Smooth muscle cell of the brain vasculature (primary cell): ENCODE results near the gene MGAT5.

ENCODE experiments used
- DNase-seq: peaks from one replicate; pipeline ENCODE4 v3.0.0-alpha.2; 2012; ENCODE audit warnings: low read depth, low spot score

The MGAT5 gene

GRCh38 chr2:134231301-134231964, 22.4 kb upstream of the MGAT5 start:
- DNase-seq = no peak

GRCh38 chr2:134231965-134232340, 21.9 kb upstream of the MGAT5 start:
- no peak for DNase-seq

GRCh38 chr2:134232461-134232860, 21.4 kb upstream of the MGAT5 start:
- DNase-seq = no peak

GRCh38 chr2:134232868-134233727, 20.8 kb upstream of the MGAT5 start:
- no peak for DNase-seq

GRCh38 chr2:134233728-134234136, 20.1 kb upstream of the MGAT5 start:
- DNase-seq = no peak

GRCh38 chr2:134234535-134234934, 19.3 kb upstream of the MGAT5 start:
- DNase-seq = no peak

- no peak for DNase-seq
Measured at GRCh38 chr2:134235510-134236144, 18.2 kb upstream of the MGAT5 start.

- no peak for DNase-seq
Measured at GRCh38 chr2:134238371-134238770, 15.5 kb upstream of the MGAT5 start.

GRCh38 chr2:134240061-134240460, 13.8 kb upstream of the MGAT5 start:
- DNase-seq = no peak

GRCh38 chr2:134241911-134242310, 12.0 kb upstream of the MGAT5 start:
- no peak for DNase-seq

- DNase-seq = no peak
Measured at GRCh38 chr2:134243244-134243643, 10.6 kb upstream of the MGAT5 start.

- no peak for DNase-seq
Measured at GRCh38 chr2:134244086-134244485, 9.8 kb upstream of the MGAT5 start.

- DNase-seq = no peak
Measured at GRCh38 chr2:134244587-134244986, 9.3 kb upstream of the MGAT5 start.

GRCh38 chr2:134245340-134245984, 8.4 kb upstream of the MGAT5 start:
- DNase-seq = peak; percentile 29

- DNase-seq = no peak
Measured at GRCh38 chr2:134246154-134246874, 7.6 kb upstream of the MGAT5 start.

- no peak for DNase-seq
Measured at GRCh38 chr2:134247679-134248078, 6.2 kb upstream of the MGAT5 start.

- no peak for DNase-seq
Measured at GRCh38 chr2:134248913-134249312, 5.0 kb upstream of the MGAT5 start.

GRCh38 chr2:134249755-134250154, 4.1 kb upstream of the MGAT5 start:
- DNase-seq = no peak

GRCh38 chr2:134250840-134251461, 2.9 kb upstream of the MGAT5 start:
- no peak for DNase-seq

GRCh38 chr2:134252092-134252750, 1.7 kb upstream of the MGAT5 start:
- no peak for DNase-seq
